Erythroblast (primary cell): ENCODE results near the gene ZNF821.

Source experiments
- GATA1 ChIP-seq: IDR thresholded peaks from 2 replicates; pipeline ENCODE4 v1.6.1; 2011; ENCODE audit warnings: low read depth, mild to moderate bottlenecking, control low read depth, low read length, moderate library complexity
- POLR2A ChIP-seq: IDR thresholded peaks from 2 replicates; pipeline ENCODE4 v1.6.1; 2011; ENCODE audit warnings: mild to moderate bottlenecking, low read length

DNA sequence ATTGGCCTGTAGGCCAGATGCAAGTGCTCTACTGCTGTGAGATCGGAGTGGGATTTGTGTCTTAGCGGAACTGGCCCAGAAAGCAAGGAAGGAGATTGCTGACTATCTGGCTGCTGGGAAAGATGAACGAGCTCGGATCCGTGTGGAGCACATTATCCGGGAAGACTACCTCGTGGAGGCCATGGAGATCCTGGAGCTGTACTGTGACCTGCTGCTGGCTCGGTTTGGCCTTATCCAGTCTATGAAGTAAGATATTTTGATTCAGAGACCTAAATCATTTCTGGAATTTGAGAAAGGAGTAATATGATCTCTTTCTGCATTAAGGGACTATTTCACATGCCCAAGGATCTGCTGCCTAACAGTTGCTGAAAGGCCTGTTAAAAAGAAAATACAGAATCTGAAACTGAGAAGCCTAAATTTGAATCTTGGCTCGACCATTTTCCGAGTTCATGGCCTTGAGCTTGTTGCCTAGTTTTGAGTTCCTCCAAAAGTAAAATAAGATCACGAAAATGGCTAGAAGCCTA, 32.5 kb upstream of the ZNF821 start:
- TF ChIP-seq POLR2A, result no peak
- TF ChIP-seq GATA1, result no peak
